HG03378 (cell line): ENCODE data around the gene SLC26A6.

Experiments used
- ATAC-seq: cut with Tn5 transposase; IDR thresholded peaks from one replicate; pipeline ENCODE4 v1.9.1; 2021; ENCODE audit warnings: mild to moderate bottlenecking, moderate library complexity; ENCODE audit not compliant: unreplicated experiment

SLC26A6 gene

GRCh38 chr3:48581621-48582481 is 53.4 kb downstream of the SLC26A6 start:
- ATAC-seq = no peak

DNA sequence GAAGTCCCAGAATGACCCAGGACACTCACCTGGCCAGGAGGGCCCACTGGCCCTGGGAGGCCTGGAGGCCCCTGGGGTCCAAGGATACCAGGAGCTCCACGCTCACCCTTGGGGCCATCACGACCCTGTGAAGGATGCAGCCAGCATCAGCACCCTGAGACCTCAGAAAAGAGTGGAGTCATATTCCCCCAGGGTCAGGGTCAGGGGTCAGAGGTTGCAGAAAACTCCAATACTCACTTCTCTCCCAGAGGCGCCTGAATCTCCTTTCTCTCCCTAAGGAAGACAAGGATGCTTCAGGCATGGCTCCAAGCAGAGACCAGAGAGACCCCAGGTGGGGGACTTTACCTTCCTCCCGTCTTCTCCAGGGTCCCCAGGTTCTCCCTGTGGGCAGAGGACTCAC is 58.6 kb downstream of the SLC26A6 start:
- no peak for ATAC-seq
